ENCODE measurements around the gene SARM1. TPM values are rescaled to one million over a fixed set of nuclear protein-coding genes. Genes with fewer than 3 reads are reported as not detected.

The SARM1 gene
- total RNA-seq: 1 to 10 TPM; 2.8 to 5.1 (median 3.9) TPM
- long read RNA-seq, partial matches to known transcripts: 1 of 2 reads
- long read RNA-seq, other reads (novel, unspliced or antisense): 1 of 2 reads

- ATAC-seq: peak; percentile 64 to 86 (median 68)
- Histone ChIP-seq H3K4me1 (peaks cover 0 to 17% (median 2%) of the 10 kb centered on the region in 4 donors), H3K27ac (peak within 1 kb of the TSS; percentile 14 to 92 (median 85)), H3K4me3 (peak within 1 kb of the TSS; percentile 11 to 92 (median 47)), H3K36me3 (peaks cover 0 to 27% (median 10%) of the 10 kb centered on the region in 4 donors), H3K9me3 (no peaks in the 10 kb centered on the region), H3K27me3 (no peaks in the 10 kb centered on the region)
- TF ChIP-seq CTCF (IDR thresholded peaks at IDR 0.05): no peak
- no peak for TF ChIP-seq POLR2A (IDR thresholded peaks at IDR 0.05)
- peak; percentile 94 to 95 (median 95) for DNase-seq
- 9% methylated on average over 58 of the region's 80 CpGs for WGBS (ENCODE audit: insufficient coverage, low coverage, low lambda C conversion rate, missing lambda C conversion rate)
- intact Hi-C loops (cut with DNase I): no loop called here
Observed at GRCh38 chr17:28371245-28372202, at the start of gene SARM1. SARM1 (plus strand) TSS chr17:28371694; CDS start chr17:28372033, 339 bp downstream.

GRCh38 chr17:28324267-28324745, 47.2 kb upstream of the SARM1 start:
- peak overlapping the region; percentile 17 to 76 (median 42) for H3K27ac ChIP-seq
- no peaks in the 10 kb centered on the region for H3K27me3 ChIP-seq
- H3K4me3 ChIP-seq: peak overlapping the region in 1 of 3 donors; percentile 26
- H3K36me3 ChIP-seq: peaks cover 0 to 36% (median 13%) of the 10 kb centered on the region in 4 donors
- H3K4me1 ChIP-seq: peaks cover 0 to 55% (median 9%) of the 10 kb centered on the region in 4 donors
- ATAC-seq (peak; percentile 22 to 50 (median 42)), DNase-seq (no peak)
- 37% methylated on average over 5 of the region's 5 CpGs for WGBS (ENCODE audit: insufficient coverage, low coverage, low lambda C conversion rate, missing lambda C conversion rate)
- TF ChIP-seq CTCF (IDR thresholded peaks at IDR 0.05) (no peak), POLR2A (IDR thresholded peaks at IDR 0.05) (no peak)
- intact Hi-C loops (cut with DNase I): no loop called here
- H3K9me3 ChIP-seq: no peaks in the 10 kb centered on the region

DNA sequence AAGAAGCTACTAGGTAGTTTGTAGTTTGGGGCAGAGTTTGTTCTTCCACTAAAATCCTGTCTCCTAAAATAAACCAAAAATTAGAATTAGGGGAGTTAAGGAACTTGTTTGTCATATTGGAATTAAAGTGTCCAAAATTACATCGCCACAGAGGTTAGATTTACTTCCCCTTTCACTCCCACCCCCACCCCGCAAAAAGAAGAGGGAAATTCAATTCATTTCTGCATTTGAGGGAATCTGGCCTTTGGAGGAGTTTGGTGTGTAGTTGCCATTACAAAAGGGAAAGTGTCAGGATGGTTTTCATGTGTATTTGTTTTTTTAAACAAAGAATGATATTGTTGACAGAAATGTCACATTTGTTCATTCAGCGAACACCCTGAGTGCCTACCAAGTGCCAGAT, 46.7 kb upstream of the SARM1 start:
- no peaks in the 10 kb centered on the region for H3K9me3 ChIP-seq
- DNase-seq (no peak), ATAC-seq (no peak)
- TF ChIP-seq POLR2A (IDR thresholded peaks at IDR 0.05) (no peak), CTCF (IDR thresholded peaks at IDR 0.05) (no peak)
- H3K27ac ChIP-seq: peak overlapping the region in 2 of 3 donors; percentile 42 to 76
- intact Hi-C loops (cut with DNase I): no loop called here
- H3K27me3 ChIP-seq: no peaks in the 10 kb centered on the region
- peak overlapping the region in 1 of 3 donors; percentile 26 for H3K4me3 ChIP-seq
- WGBS (ENCODE audit: insufficient coverage, low coverage, low lambda C conversion rate, missing lambda C conversion rate): 59% methylated on average over 3 of the region's 3 CpGs
- peaks cover 0 to 39% (median 15%) of the 10 kb centered on the region in 4 donors for H3K36me3 ChIP-seq
- H3K4me1 ChIP-seq: peaks cover 0 to 55% (median 9%) of the 10 kb centered on the region in 4 donors

DNA sequence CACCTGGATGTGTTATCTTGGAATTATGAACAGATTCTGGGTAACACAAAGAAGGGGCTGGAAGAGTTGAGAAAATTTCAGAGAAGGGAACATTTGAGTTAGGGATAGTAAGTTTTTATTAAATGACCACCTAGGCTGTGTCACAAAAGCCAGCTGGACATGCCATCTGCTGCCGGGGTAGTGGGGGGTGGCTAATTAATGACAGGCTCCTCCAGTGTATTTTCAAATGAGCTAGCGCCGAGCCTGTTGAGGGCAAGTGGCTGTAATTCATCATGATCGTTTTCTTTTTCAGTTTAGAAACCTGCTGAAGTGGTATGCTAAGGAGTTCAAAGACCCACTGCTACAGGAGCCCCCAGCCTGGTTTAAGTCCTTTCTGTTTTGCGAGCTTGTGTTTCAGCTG, 46.3 kb upstream of the SARM1 start:
- Histone ChIP-seq H3K27me3 (no peaks in the 10 kb centered on the region), H3K4me3 (no peak overlapping the region), H3K4me1 (peaks cover 0 to 55% (median 9%) of the 10 kb centered on the region in 4 donors), H3K27ac (peak overlapping the region in 2 of 3 donors; percentile 42 to 76), H3K9me3 (no peaks in the 10 kb centered on the region), H3K36me3 (peaks cover 0 to 42% (median 15%) of the 10 kb centered on the region in 4 donors)
- intact Hi-C loops (cut with DNase I): no loop called here
- WGBS (ENCODE audit: insufficient coverage, low coverage, low lambda C conversion rate, missing lambda C conversion rate): 60% methylated on average over 1 of the region's 5 CpGs
- no peak for ATAC-seq
- no peak for DNase-seq
- no peak for TF ChIP-seq CTCF (IDR thresholded peaks at IDR 0.05)
- no peak for TF ChIP-seq POLR2A (IDR thresholded peaks at IDR 0.05)
